Natural killer cell (primary cell): ENCODE measurements around the gene SMU1. TPM values are rescaled to one million over a fixed set of nuclear protein-coding genes. Genes with fewer than 3 reads are reported as not detected.

Source experiments
- ATAC-seq, 3 donors: fragments of 150-1000 bp in 2 of 3; fragments of 200-7000 bp in 1 of 3; cut with Tn5 transposase; 1 replicate in 1 of 3; 2 replicates in 2 of 3; pipeline ENCODE4 v1.10.0; 2021; ENCODE audit warnings: mild to moderate bottlenecking in 2 of 3, moderate library complexity in 2 of 3
- DNase-seq, 2 donors: peaks; one replicate each; pipeline versions ENCODE4 v3.0.0 to v3.0.0-alpha.2; 2013 to 2021; ENCODE audit warnings: mixed read lengths in 1 of 2
- H3K27ac ChIP-seq: one replicate; pipeline ENCODE4 v1.5.1; 2013; ENCODE audit warnings: mild to moderate bottlenecking, low read length
- H3K27me3 ChIP-seq: one replicate; pipeline ENCODE4 v1.6.1; 2013; ENCODE audit warnings: low read length; ENCODE audit not compliant: control insufficient read depth, insufficient read depth
- H3K36me3 ChIP-seq: one replicate; pipeline ENCODE4 v1.6.1; 2013; ENCODE audit warnings: low read length; ENCODE audit not compliant: control insufficient read depth, insufficient read depth
- H3K4me1 ChIP-seq: one replicate; pipeline ENCODE4 v1.6.1; 2013; ENCODE audit warnings: low read length; ENCODE audit not compliant: control insufficient read depth, insufficient read depth
- H3K4me3 ChIP-seq: one replicate; pipeline ENCODE4 v1.5.1; 2013; ENCODE audit warnings: low read length
- H3K9me3 ChIP-seq: one replicate; pipeline ENCODE4 v1.6.1; 2013; ENCODE audit warnings: low read length; ENCODE audit not compliant: control insufficient read depth, insufficient read depth
- H3K27ac Mint-ChIP-seq, 2 donors: one replicate each; pipeline ENCODE4 v1.8.0; 2022; ENCODE audit warnings: mild to moderate bottlenecking in 2 of 2, mixed read lengths in 2 of 2, moderate library complexity in 1 of 2
- H3K27me3 Mint-ChIP-seq, 2 donors: one replicate each; pipeline ENCODE4 v1.8.0; 2022; ENCODE audit warnings: low read depth in 2 of 2, mixed read lengths in 2 of 2
- H3K36me3 Mint-ChIP-seq: one replicate; pipeline ENCODE4 v1.8.0; 2022; ENCODE audit warnings: mixed read lengths
- H3K4me1 Mint-ChIP-seq, 2 donors: one replicate each; pipeline ENCODE4 v1.8.0; 2022; ENCODE audit warnings: mixed read lengths in 2 of 2
- H3K4me3 Mint-ChIP-seq: one replicate; pipeline ENCODE4 v1.8.0; 2022; ENCODE audit warnings: mild to moderate bottlenecking, moderate library complexity, mixed read lengths
- H3K9me3 Mint-ChIP-seq, 2 donors: one replicate each; pipeline ENCODE4 v1.8.0; 2022; ENCODE audit warnings: mixed read lengths in 2 of 2
- WGBS: methylation state at CpG from one replicate; pipeline ENCODE4 v1.1.7; 2013; ENCODE audit warnings: missing lambda C conversion rate; ENCODE audit not compliant: insufficient coverage; 5-methylcytosine and 5-hydroxymethylcytosine counted together
- intact Hi-C: fragments of 100-400 bp; cut with micrococcal nuclease; formaldehyde crosslinking; loops from one replicate; pipeline ENCODE4 v1.14.2; 2022
- total RNA-seq, 4 donors: library from RNA; stranded (reverse); fragments of 120-200 nt in 1 of 4; gene quantifications; one replicate each; pipeline versions ENCODE4 v1.2.3 to v1.2.4, GENCODE V29; 2013 to 2022
- TF ChIP-seq, protein P1 (sequence below): fragments of 200-600 bp; IDR thresholded peaks from one replicate; pipeline ENCODE4 v1.8.0; 2022; ENCODE audit warnings: antibody characterized with exemption

The SMU1 gene
- total RNA-seq, 3 donors from 2014 or later (not counting 1 experiment from before 2014, with no cell fraction given): 21.9 to 23.2 (median 22.1) TPM

- H3K27me3 Mint-ChIP-seq: no peaks in the 10 kb centered on the region
- DNase-seq (no peak), ATAC-seq (no peak)
- no peaks in the 10 kb centered on the region for H3K9me3 Mint-ChIP-seq
- intact Hi-C loops: no loop called here
- H3K27ac Mint-ChIP-seq: peak overlapping the region in 1 of 2 donors; percentile 4
- no peaks in the 10 kb centered on the region for H3K9me3 ChIP-seq
- no peak overlapping the region for H3K4me3 Mint-ChIP-seq
- no peaks in the 10 kb centered on the region for H3K36me3 Mint-ChIP-seq
- H3K4me3 ChIP-seq: no peak overlapping the region
- H3K36me3 ChIP-seq: no peaks in the 10 kb centered on the region
- TF ChIP-seq, protein P1, sequence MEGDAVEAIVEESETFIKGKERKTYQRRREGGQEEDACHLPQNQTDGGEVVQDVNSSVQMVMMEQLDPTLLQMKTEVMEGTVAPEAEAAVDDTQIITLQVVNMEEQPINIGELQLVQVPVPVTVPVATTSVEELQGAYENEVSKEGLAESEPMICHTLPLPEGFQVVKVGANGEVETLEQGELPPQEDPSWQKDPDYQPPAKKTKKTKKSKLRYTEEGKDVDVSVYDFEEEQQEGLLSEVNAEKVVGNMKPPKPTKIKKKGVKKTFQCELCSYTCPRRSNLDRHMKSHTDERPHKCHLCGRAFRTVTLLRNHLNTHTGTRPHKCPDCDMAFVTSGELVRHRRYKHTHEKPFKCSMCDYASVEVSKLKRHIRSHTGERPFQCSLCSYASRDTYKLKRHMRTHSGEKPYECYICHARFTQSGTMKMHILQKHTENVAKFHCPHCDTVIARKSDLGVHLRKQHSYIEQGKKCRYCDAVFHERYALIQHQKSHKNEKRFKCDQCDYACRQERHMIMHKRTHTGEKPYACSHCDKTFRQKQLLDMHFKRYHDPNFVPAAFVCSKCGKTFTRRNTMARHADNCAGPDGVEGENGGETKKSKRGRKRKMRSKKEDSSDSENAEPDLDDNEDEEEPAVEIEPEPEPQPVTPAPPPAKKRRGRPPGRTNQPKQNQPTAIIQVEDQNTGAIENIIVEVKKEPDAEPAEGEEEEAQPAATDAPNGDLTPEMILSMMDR: no peak
- H3K27me3 ChIP-seq: no peaks in the 10 kb centered on the region
- no peaks in the 10 kb centered on the region for H3K4me1 ChIP-seq
- peaks cover 0 to 7% of the 10 kb centered on the region in 2 donors for H3K4me1 Mint-ChIP-seq
- 90% methylated on average over 8 of the region's 8 CpGs for WGBS
- H3K27ac ChIP-seq: no peak overlapping the region
Measured at GRCh38 chr9:33103501-33104281, 27.2 kb upstream of the SMU1 start.

- Mint-ChIP-seq H3K36me3 (no peaks in the 10 kb centered on the region), H3K9me3 (no peaks in the 10 kb centered on the region), H3K27me3 (no peaks in the 10 kb centered on the region), H3K4me3 (no peak overlapping the region), H3K27ac (no peak overlapping the region), H3K4me1 (peaks cover 0 to 7% of the 10 kb centered on the region in 2 donors)
- H3K27me3 ChIP-seq: no peaks in the 10 kb centered on the region
- no peaks in the 10 kb centered on the region for H3K9me3 ChIP-seq
- TF ChIP-seq, protein P1: no peak
- ATAC-seq (no peak), DNase-seq (no peak)
- no peak overlapping the region for H3K4me3 ChIP-seq
- no peak overlapping the region for H3K27ac ChIP-seq
- 97% methylated on average over 13 of the region's 13 CpGs for WGBS
- no peaks in the 10 kb centered on the region for H3K36me3 ChIP-seq
- no peaks in the 10 kb centered on the region for H3K4me1 ChIP-seq
- intact Hi-C loops: no loop called here
Measured at GRCh38 chr9:33102551-33103210, 26.2 kb upstream of the SMU1 start.

- H3K4me1 Mint-ChIP-seq: peaks cover 0 to 4% of the 10 kb centered on the region in 2 donors
- no peaks in the 10 kb centered on the region for H3K36me3 Mint-ChIP-seq
- Histone ChIP-seq H3K27ac (no peak overlapping the region), H3K4me3 (no peak overlapping the region), H3K27me3 (no peaks in the 10 kb centered on the region), H3K9me3 (no peaks in the 10 kb centered on the region), H3K4me1 (no peaks in the 10 kb centered on the region), H3K36me3 (no peaks in the 10 kb centered on the region)
- TF ChIP-seq, protein P1: no peak
- intact Hi-C loops: no loop called here
- H3K9me3 Mint-ChIP-seq: no peaks in the 10 kb centered on the region
- no peak for ATAC-seq
- no peak overlapping the region for H3K27ac Mint-ChIP-seq
- WGBS: 96% methylated on average over 10 of the region's 10 CpGs
- DNase-seq: no peak
- no peaks in the 10 kb centered on the region for H3K27me3 Mint-ChIP-seq
- no peak overlapping the region for H3K4me3 Mint-ChIP-seq
Measured at GRCh38 chr9:33101104-33101951, 24.9 kb upstream of the SMU1 start.
